Measurements from ENCODE around the gene MBNL1. TPM values are rescaled to one million over a fixed set of nuclear protein-coding genes. Genes with fewer than 3 reads are reported as not detected.

MBNL1 gene
- polyA plus RNA-seq, 1 donor (not counting 4 experiments of a cell fraction or from before 2014, with no cell fraction given) = 58.3 TPM

DNA sequence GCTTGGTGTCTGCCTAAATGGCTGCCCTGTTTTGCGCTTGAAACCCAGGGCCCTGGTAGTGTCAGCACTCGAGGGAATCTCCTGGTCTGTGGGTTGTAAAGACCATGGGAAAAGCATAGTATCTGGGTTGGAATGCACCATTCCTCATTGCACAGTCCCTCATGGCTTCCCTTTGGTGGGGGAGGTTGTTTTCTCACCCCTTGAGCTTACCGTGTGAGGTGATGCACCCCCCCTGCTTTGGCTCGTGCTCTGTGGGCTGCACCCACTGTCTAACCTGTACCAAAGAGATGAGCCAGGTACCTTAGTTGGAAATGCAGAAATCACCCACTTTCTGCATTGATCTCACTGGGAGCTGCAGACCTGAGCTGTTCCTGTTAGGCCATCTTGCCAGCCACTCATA, 104.7 kb downstream of the MBNL1 start:
- H3K9me1 ChIP-seq (ENCODE audit: control insufficient read depth, extremely low read depth, insufficient read depth, low read length) = no peaks in the 10 kb centered on the region
- H3K27ac ChIP-seq (ENCODE audit: control insufficient read depth, insufficient read depth, low read length) = no peak overlapping the region
- DNase-seq (ENCODE audit: low read depth, low spot score) = no peak

DNA sequence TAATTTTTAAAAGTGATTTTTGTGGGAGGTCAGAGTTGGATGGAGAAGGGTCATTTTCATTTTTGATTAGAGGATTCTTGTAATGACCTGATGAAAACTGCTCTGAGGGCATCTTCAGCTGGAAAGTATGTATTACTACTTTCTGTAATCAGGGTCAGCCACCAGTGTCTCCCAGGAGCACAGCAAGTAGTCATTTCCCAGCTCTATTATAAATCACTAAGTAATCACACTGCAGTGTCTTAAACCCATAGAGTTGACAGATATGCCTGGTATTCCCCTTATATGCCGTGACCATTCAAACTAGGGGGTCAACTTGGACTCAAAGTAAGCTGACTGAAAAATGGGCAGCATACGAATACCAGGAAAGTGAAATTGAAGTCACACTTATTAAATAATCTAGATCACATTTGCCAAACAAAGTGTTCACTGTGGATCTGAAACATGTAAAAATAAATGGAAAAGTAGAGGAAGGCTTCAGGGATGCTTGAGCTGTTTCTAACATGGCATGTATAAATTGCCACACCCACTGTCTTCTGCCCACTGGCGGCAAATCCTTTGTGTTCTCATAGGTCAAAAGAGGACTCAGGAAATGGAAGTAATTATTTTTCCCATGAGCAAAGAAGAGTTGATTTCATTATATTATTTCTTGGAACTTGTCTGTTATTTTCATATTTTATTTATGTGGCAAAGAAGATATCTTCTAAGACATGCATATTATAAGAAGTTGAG, 105.7 kb downstream of the MBNL1 start:
- Histone ChIP-seq H4K20me1 (ENCODE audit: control insufficient read depth, extremely low read depth, insufficient read depth, low read length) (no peaks in the 10 kb centered on the region), H3K36me3 (ENCODE audit: control insufficient read depth in 2 of 2, extremely low read depth in 1 of 2, insufficient read depth in 2 of 2, low read length in 2 of 2) (no peaks in the 10 kb centered on the region), H3K27ac (ENCODE audit: control insufficient read depth, insufficient read depth, low read length) (no peak overlapping the region), H3K4me3 (ENCODE audit: control insufficient read depth in 2 of 3, extremely low read depth in 1 of 3, insufficient read depth in 2 of 3, low read depth in 1 of 3, low read length in 3 of 3) (no peak overlapping the region), H3K79me2 (ENCODE audit: control insufficient read depth, insufficient read depth, low read length) (peaks cover 74% of the 10 kb centered on the region), H2AFZ (ENCODE audit: control insufficient read depth, low read length) (no peak overlapping the region), H3K9ac (ENCODE audit: control insufficient read depth, extremely low read depth, insufficient read depth, low read length) (no peak overlapping the region), H3K4me1 (ENCODE audit: control insufficient read depth, extremely low read depth, insufficient read depth, low read length) (peaks cover 9% of the 10 kb centered on the region), H3K27me3 (ENCODE audit: control insufficient read depth, extremely low read depth, insufficient read depth, low read length) (no peaks in the 10 kb centered on the region), H3K9me3 (ENCODE audit: control insufficient read depth, low read depth, low read length) (no peaks in the 10 kb centered on the region), H3K9me1 (ENCODE audit: control insufficient read depth, extremely low read depth, insufficient read depth, low read length) (no peaks in the 10 kb centered on the region), H3K4me2 (ENCODE audit: control insufficient read depth, extremely low read depth, insufficient read depth, low read depth, low read length) (no peak overlapping the region)
- TF ChIP-seq, protein P1, sequence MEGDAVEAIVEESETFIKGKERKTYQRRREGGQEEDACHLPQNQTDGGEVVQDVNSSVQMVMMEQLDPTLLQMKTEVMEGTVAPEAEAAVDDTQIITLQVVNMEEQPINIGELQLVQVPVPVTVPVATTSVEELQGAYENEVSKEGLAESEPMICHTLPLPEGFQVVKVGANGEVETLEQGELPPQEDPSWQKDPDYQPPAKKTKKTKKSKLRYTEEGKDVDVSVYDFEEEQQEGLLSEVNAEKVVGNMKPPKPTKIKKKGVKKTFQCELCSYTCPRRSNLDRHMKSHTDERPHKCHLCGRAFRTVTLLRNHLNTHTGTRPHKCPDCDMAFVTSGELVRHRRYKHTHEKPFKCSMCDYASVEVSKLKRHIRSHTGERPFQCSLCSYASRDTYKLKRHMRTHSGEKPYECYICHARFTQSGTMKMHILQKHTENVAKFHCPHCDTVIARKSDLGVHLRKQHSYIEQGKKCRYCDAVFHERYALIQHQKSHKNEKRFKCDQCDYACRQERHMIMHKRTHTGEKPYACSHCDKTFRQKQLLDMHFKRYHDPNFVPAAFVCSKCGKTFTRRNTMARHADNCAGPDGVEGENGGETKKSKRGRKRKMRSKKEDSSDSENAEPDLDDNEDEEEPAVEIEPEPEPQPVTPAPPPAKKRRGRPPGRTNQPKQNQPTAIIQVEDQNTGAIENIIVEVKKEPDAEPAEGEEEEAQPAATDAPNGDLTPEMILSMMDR (optimal IDR thresholded peaks at IDR 0.05 in 1 of 3, IDR thresholded peaks at IDR 0.05 in 1 of 3, conservative IDR thresholded peaks at IDR 0.05 in 1 of 3; ENCODE audit: extremely low read depth in 1 of 3, insufficient read depth in 2 of 3, low read length in 3 of 3) = no peak
- no peak for TF ChIP-seq EZH2 (IDR thresholded peaks at IDR 0.05; ENCODE audit: low read length)
- dilution Hi-C loops (cut with MboI; ENCODE audit: extremely low pct_ligation_motif_present, low sequenced_read_pairs) = no loop called here
- FAIRE-seq = no peak
- no peak for DNase-seq (ENCODE audit: low read depth, low spot score)

More for the DNA sequence above, 104.7 kb downstream of the MBNL1 start:
- H3K4me1 ChIP-seq (ENCODE audit: control insufficient read depth, extremely low read depth, insufficient read depth, low read length) = no peaks in the 10 kb centered on the region
- H3K4me3 ChIP-seq (ENCODE audit: control insufficient read depth in 2 of 3, extremely low read depth in 1 of 3, insufficient read depth in 2 of 3, low read depth in 1 of 3, low read length in 3 of 3) = no peak overlapping the region
- H2AFZ ChIP-seq (ENCODE audit: control insufficient read depth, low read length) = no peak overlapping the region
- H3K27me3 ChIP-seq (ENCODE audit: control insufficient read depth, extremely low read depth, insufficient read depth, low read length) = no peaks in the 10 kb centered on the region
- dilution Hi-C loops (cut with MboI; ENCODE audit: extremely low pct_ligation_motif_present, low sequenced_read_pairs) = no loop called here
- no peak for FAIRE-seq
- H4K20me1 ChIP-seq (ENCODE audit: control insufficient read depth, extremely low read depth, insufficient read depth, low read length) = no peaks in the 10 kb centered on the region
- H3K4me2 ChIP-seq (ENCODE audit: control insufficient read depth, extremely low read depth, insufficient read depth, low read depth, low read length) = no peak overlapping the region
- H3K9ac ChIP-seq (ENCODE audit: control insufficient read depth, extremely low read depth, insufficient read depth, low read length) = no peak overlapping the region
- no peaks in the 10 kb centered on the region for H3K36me3 ChIP-seq (ENCODE audit: control insufficient read depth in 2 of 2, extremely low read depth in 1 of 2, insufficient read depth in 2 of 2, low read length in 2 of 2)
- TF ChIP-seq, protein P1 (optimal IDR thresholded peaks at IDR 0.05 in 1 of 3, IDR thresholded peaks at IDR 0.05 in 1 of 3, conservative IDR thresholded peaks at IDR 0.05 in 1 of 3; ENCODE audit: extremely low read depth in 1 of 3, insufficient read depth in 2 of 3, low read length in 3 of 3) = no peak
- TF ChIP-seq EZH2 (IDR thresholded peaks at IDR 0.05; ENCODE audit: low read length) = no peak
- H3K79me2 ChIP-seq (ENCODE audit: control insufficient read depth, insufficient read depth, low read length) = peaks cover 81% of the 10 kb centered on the region
- H3K9me3 ChIP-seq (ENCODE audit: control insufficient read depth, low read depth, low read length) = no peaks in the 10 kb centered on the region
